HEK293T (cell line): ENCODE results near the gene PPA1.

Experiments used
- ARNT ChIP-seq: fragments of 450-650 bp; IDR thresholded peaks from 2 replicates; pipeline ENCODE4 v1.6.1; 2017; ENCODE audit warnings: mild to moderate bottlenecking
- ELF4 ChIP-seq: fragments of 450-650 bp; IDR thresholded peaks from 2 replicates; pipeline ENCODE4 v1.6.1; 2017; ENCODE audit warnings: antibody characterized with exemption
- FOXA1 ChIP-seq: fragments of 450-650 bp; IDR thresholded peaks from 2 replicates; pipeline ENCODE4 v1.6.1; 2016; ENCODE audit warnings: mild to moderate bottlenecking
- FOXK2 ChIP-seq: fragments of 450-650 bp; IDR thresholded peaks from 2 replicates; pipeline ENCODE4 v1.6.1; 2016; ENCODE audit warnings: mild to moderate bottlenecking
- FOXM1 ChIP-seq: fragments of 450-650 bp; IDR thresholded peaks from 2 replicates; pipeline ENCODE4 v1.6.1; 2017; ENCODE audit warnings: mild to moderate bottlenecking, borderline replicate concordance
- HDGF ChIP-seq: fragments of 450-650 bp; IDR thresholded peaks from 2 replicates; pipeline ENCODE4 v1.6.1; 2017; ENCODE audit warnings: antibody characterized with exemption, borderline replicate concordance
- L3MBTL2 ChIP-seq: fragments of 450-650 bp; conservative IDR thresholded peaks from 2 replicates; pipeline ENCODE4 v1.6.1; 2016; ENCODE audit warnings: mild to moderate bottlenecking
- SP1 ChIP-seq: fragments of 450-650 bp; IDR thresholded peaks from 2 replicates; pipeline ENCODE4 v1.6.1; 2017
- SUZ12 ChIP-seq: fragments of 450-650 bp; IDR thresholded peaks from 2 replicates; pipeline ENCODE4 v1.6.1; 2016; ENCODE audit warnings: mild to moderate bottlenecking
- TARDBP ChIP-seq: fragments of 450-650 bp; IDR thresholded peaks from 2 replicates; pipeline ENCODE4 v1.6.1; 2016
- ZNF384 ChIP-seq: fragments of 450-650 bp; IDR thresholded peaks from 2 replicates; pipeline ENCODE4 v1.6.1; 2016

DNA sequence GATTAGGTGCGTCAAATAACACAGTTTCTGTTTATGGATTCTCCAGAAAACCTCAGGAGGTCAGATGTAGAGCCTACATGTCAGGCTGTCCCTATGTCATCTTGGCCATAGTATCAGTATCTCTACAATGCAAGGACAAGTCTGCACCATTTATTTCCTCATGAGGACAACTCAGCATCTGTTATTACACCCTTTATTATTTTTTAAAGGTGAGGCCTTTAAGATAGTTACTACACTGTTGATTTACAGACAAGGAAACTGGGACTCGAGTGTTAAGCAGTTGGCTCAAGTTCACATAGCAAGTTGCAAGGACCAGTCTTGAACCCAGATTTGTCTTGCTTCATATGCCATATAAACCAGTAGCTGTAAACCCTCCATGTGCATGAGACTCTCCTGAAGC, 23.2 kb upstream of the PPA1 start:
- TF ChIP-seq HDGF: no peak
- no peak for TF ChIP-seq TARDBP
- TF ChIP-seq SP1: no peak
- no peak for TF ChIP-seq ARNT
- no peak for TF ChIP-seq FOXA1
- TF ChIP-seq L3MBTL2: no peak
- no peak for TF ChIP-seq SUZ12
- no peak for TF ChIP-seq ELF4
- no peak for TF ChIP-seq ZNF384
- TF ChIP-seq FOXM1: no peak
- no peak for TF ChIP-seq FOXK2
